Lower lobe of right lung (tissue), 2 donors: Measurements from ENCODE around the gene REPS2. TPM values are rescaled to one million over a fixed set of nuclear protein-coding genes. Genes with fewer than 3 reads are reported as not detected.

Experiments
- ATAC-seq, 2 donors: fragments of 200-7000 bp; cut with Tn5 transposase; one replicate each; pipeline ENCODE4 v1.9.1; 2020 to 2022; ENCODE audit warnings: mild to moderate bottlenecking in 2 of 2, moderate library complexity in 2 of 2
- DNase-seq: peaks from one replicate; pipeline ENCODE4 v3.0.0-alpha.2; 2020
- H3K27ac ChIP-seq: fragments of 200-600 bp; one replicate; pipeline ENCODE4 v1.8.0; 2022
- H3K27me3 ChIP-seq: fragments of 200-600 bp; one replicate; pipeline ENCODE4 v1.8.0; 2022; ENCODE audit warnings: low read depth
- H3K36me3 ChIP-seq: fragments of 200-600 bp; one replicate; pipeline ENCODE4 v1.8.0; 2022; ENCODE audit warnings: mild to moderate bottlenecking
- H3K4me1 ChIP-seq: fragments of 200-600 bp; one replicate; pipeline ENCODE4 v1.8.0; 2022
- H3K4me3 ChIP-seq: fragments of 200-600 bp; one replicate; pipeline ENCODE4 v1.8.0; 2022; ENCODE audit warnings: mild to moderate bottlenecking
- H3K9me3 ChIP-seq: fragments of 200-600 bp; one replicate; pipeline ENCODE4 v1.8.0; 2022
- CTCF ChIP-seq: fragments of 200-600 bp; IDR thresholded peaks from one replicate; pipeline ENCODE4 v1.8.0; 2022; ENCODE audit warnings: antibody characterized with exemption, mild to moderate bottlenecking
- intact Hi-C: fragments of 100-400 bp; cut with DNase I; formaldehyde crosslinking; loops from one replicate; pipeline ENCODE4 v1.11.0; 2022
- total RNA-seq: library from RNA; stranded (reverse); fragmentation: NEBNext Ultra II Directional; extraction: Animal tissue kit (Norgen Biotek cat#: 25700); gene quantifications from one replicate; pipeline ENCODE4 v1.2.1, GENCODE V29; 2021
- donor health status: DM: no; HTN: yes; CAD: no; lungs with severe emphysema.

The REPS2 gene
- total RNA-seq, 1 donor from 2014 or later = 18.5 TPM

GRCh38 chrX:16916561-16916960 lies 29.9 kb upstream of the REPS2 start:
- TF ChIP-seq CTCF = no peak
- Histone ChIP-seq H3K36me3 (no peaks in the 10 kb centered on the region), H3K27ac (no peak overlapping the region), H3K27me3 (no peaks in the 10 kb centered on the region), H3K4me1 (no peaks in the 10 kb centered on the region), H3K4me3 (no peak overlapping the region), H3K9me3 (no peaks in the 10 kb centered on the region)
- no peak for ATAC-seq
- intact Hi-C loops = no loop called here
- DNase-seq = no peak

GRCh38 chrX:16917120-16917519 lies 29.3 kb upstream of the REPS2 start:
- intact Hi-C loops = no loop called here
- ATAC-seq = no peak
- H3K9me3 ChIP-seq = no peaks in the 10 kb centered on the region
- no peak overlapping the region for H3K4me3 ChIP-seq
- no peaks in the 10 kb centered on the region for H3K36me3 ChIP-seq
- no peaks in the 10 kb centered on the region for H3K27me3 ChIP-seq
- H3K4me1 ChIP-seq = no peaks in the 10 kb centered on the region
- DNase-seq = no peak
- TF ChIP-seq CTCF = no peak
- H3K27ac ChIP-seq = no peak overlapping the region

GRCh38 chrX:16918979-16919378 lies 27.5 kb upstream of the REPS2 start:
- H3K27ac ChIP-seq = no peak overlapping the region
- H3K4me3 ChIP-seq = no peak overlapping the region
- no peaks in the 10 kb centered on the region for H3K4me1 ChIP-seq
- no peak for DNase-seq
- TF ChIP-seq CTCF = no peak
- no peaks in the 10 kb centered on the region for H3K27me3 ChIP-seq
- intact Hi-C loops = no loop called here
- H3K36me3 ChIP-seq = no peaks in the 10 kb centered on the region
- no peaks in the 10 kb centered on the region for H3K9me3 ChIP-seq
- no peak for ATAC-seq

- intact Hi-C loops = no loop called here
- ATAC-seq (no peak), DNase-seq (no peak)
- TF ChIP-seq CTCF = no peak
- H3K36me3 ChIP-seq = no peaks in the 10 kb centered on the region
- H3K4me1 ChIP-seq = no peaks in the 10 kb centered on the region
- no peak overlapping the region for H3K4me3 ChIP-seq
- no peaks in the 10 kb centered on the region for H3K9me3 ChIP-seq
- H3K27me3 ChIP-seq = no peaks in the 10 kb centered on the region
- no peak overlapping the region for H3K27ac ChIP-seq
Observed at GRCh38 chrX:16920075-16920474, 26.4 kb upstream of the REPS2 start.

GRCh38 chrX:16923157-16923556 lies 23.3 kb upstream of the REPS2 start:
- no peaks in the 10 kb centered on the region for H3K27me3 ChIP-seq
- H3K36me3 ChIP-seq = no peaks in the 10 kb centered on the region
- H3K4me3 ChIP-seq = no peak overlapping the region
- TF ChIP-seq CTCF = no peak
- no peaks in the 10 kb centered on the region for H3K9me3 ChIP-seq
- H3K27ac ChIP-seq = no peak overlapping the region
- intact Hi-C loops = no loop called here
- DNase-seq (no peak), ATAC-seq (no peak)
- H3K4me1 ChIP-seq = no peaks in the 10 kb centered on the region
